Neural cell (in vitro differentiated cells): ENCODE data around the gene PRKACA.

ENCODE experiments used
- EP300 ChIP-seq: fragments of 450-650 bp; conservative IDR thresholded peaks from 2 replicates; pipeline ENCODE4 v1.6.1; 2014; ENCODE audit warnings: antibody characterized with exemption, mild to moderate bottlenecking, moderate library complexity; ENCODE audit not compliant: poor library complexity, severe bottlenecking
- EZH2 ChIP-seq: fragments of 200-600, 300-800 bp; shearing (Covaris generic), sonication (generic); IDR thresholded peaks from 2 replicates; pipeline ENCODE4 v1.6.1; 2014; ENCODE audit warnings: antibody characterized with exemption, low read length, borderline replicate concordance, mild to moderate bottlenecking; ENCODE audit not compliant: insufficient read depth, poor library complexity, severe bottlenecking
- MXI1 ChIP-seq: fragments of 450-650 bp; conservative IDR thresholded peaks from 2 replicates; pipeline ENCODE4 v1.6.1; 2014; ENCODE audit warnings: antibody characterized with exemption, mild to moderate bottlenecking; ENCODE audit not compliant: poor library complexity, severe bottlenecking
- POLR2AphosphoS5 ChIP-seq: IDR thresholded peaks from 2 replicates; pipeline ENCODE4 v1.6.1; 2012
- RAD21 ChIP-seq: fragments of 450-650 bp; conservative IDR thresholded peaks from 2 replicates; pipeline ENCODE4 v1.6.1; 2014; ENCODE audit warnings: antibody characterized with exemption, mild to moderate bottlenecking, moderate library complexity
- SMC3 ChIP-seq: fragments of 450-650 bp; conservative IDR thresholded peaks from 2 replicates; pipeline ENCODE4 v1.6.1; 2014; ENCODE audit warnings: antibody characterized with exemption, mild to moderate bottlenecking, moderate library complexity; ENCODE audit not compliant: poor library complexity
- TAF1 ChIP-seq: IDR thresholded peaks from 2 replicates; pipeline ENCODE4 v1.6.1; 2012; ENCODE audit warnings: low read depth
- TF ChIP-seq, protein P1 (sequence below): fragments of 450-650 bp; IDR thresholded peaks from 2 replicates; pipeline ENCODE4 v1.5.1; 2014; ENCODE audit warnings: antibody characterized with exemption, mild to moderate bottlenecking, moderate library complexity; ENCODE audit not compliant: poor library complexity, severe bottlenecking
- TF ChIP-seq, protein P2 (sequence below): IDR thresholded peaks from 2 replicates; pipeline ENCODE4 v1.6.1; 2012; ENCODE audit warnings: borderline replicate concordance

DNA sequence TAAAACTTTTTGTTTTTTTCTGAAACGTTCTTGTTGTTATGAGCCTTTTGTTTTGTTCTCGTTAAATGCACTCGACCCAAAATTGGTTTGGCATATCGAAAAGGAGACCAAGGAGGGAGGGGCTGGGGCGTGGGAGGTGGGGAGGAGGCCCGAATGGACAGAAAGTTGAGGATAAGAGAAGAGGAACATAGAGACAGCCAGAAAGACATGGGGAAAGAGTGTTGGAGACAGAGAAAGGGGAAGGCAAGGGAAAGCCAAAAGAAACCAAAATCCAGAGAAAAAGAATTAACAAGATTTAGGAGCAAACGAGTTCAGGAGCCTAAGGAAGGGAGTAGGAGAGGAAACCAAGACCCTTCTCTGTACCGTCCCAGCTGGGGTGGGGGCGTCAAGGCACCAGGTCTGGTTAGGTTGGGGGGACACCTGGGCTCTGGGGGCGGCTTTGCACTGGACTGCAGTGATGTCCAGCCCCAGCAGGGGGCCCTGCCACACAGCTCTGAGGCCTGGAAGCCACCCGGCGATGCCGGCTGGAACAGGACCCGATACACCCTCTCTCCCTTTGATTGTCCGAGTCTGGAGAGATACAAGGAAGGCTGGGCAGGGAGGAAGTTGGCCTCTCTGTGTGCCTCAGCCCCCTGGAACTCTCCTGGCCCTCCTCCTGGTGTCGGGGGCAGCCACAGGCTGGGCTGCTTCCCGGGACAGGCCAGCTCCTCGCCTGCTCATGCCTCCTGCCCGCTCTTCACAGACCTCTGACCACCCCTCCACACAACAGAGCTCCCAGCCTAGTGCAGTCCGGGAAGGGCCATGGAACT, 30.4 kb upstream of the PRKACA start:
- TF ChIP-seq EZH2 (no peak), SMC3 (peak; percentile 46), TAF1 (no peak), POLR2AphosphoS5 (no peak), MXI1 (no peak), EP300 (no peak), RAD21 (peak; percentile 38)
- TF ChIP-seq, protein P1, sequence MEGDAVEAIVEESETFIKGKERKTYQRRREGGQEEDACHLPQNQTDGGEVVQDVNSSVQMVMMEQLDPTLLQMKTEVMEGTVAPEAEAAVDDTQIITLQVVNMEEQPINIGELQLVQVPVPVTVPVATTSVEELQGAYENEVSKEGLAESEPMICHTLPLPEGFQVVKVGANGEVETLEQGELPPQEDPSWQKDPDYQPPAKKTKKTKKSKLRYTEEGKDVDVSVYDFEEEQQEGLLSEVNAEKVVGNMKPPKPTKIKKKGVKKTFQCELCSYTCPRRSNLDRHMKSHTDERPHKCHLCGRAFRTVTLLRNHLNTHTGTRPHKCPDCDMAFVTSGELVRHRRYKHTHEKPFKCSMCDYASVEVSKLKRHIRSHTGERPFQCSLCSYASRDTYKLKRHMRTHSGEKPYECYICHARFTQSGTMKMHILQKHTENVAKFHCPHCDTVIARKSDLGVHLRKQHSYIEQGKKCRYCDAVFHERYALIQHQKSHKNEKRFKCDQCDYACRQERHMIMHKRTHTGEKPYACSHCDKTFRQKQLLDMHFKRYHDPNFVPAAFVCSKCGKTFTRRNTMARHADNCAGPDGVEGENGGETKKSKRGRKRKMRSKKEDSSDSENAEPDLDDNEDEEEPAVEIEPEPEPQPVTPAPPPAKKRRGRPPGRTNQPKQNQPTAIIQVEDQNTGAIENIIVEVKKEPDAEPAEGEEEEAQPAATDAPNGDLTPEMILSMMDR, result peak; percentile 41
- TF ChIP-seq, protein P2, sequence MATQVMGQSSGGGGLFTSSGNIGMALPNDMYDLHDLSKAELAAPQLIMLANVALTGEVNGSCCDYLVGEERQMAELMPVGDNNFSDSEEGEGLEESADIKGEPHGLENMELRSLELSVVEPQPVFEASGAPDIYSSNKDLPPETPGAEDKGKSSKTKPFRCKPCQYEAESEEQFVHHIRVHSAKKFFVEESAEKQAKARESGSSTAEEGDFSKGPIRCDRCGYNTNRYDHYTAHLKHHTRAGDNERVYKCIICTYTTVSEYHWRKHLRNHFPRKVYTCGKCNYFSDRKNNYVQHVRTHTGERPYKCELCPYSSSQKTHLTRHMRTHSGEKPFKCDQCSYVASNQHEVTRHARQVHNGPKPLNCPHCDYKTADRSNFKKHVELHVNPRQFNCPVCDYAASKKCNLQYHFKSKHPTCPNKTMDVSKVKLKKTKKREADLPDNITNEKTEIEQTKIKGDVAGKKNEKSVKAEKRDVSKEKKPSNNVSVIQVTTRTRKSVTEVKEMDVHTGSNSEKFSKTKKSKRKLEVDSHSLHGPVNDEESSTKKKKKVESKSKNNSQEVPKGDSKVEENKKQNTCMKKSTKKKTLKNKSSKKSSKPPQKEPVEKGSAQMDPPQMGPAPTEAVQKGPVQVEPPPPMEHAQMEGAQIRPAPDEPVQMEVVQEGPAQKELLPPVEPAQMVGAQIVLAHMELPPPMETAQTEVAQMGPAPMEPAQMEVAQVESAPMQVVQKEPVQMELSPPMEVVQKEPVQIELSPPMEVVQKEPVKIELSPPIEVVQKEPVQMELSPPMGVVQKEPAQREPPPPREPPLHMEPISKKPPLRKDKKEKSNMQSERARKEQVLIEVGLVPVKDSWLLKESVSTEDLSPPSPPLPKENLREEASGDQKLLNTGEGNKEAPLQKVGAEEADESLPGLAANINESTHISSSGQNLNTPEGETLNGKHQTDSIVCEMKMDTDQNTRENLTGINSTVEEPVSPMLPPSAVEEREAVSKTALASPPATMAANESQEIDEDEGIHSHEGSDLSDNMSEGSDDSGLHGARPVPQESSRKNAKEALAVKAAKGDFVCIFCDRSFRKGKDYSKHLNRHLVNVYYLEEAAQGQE, result no peak
